Measurements from ENCODE around the gene DENND4A. TPM values are rescaled to one million over a fixed set of nuclear protein-coding genes. Genes with fewer than 3 reads are reported as not detected.
A peak's percentile ranks its signal among the peaks of the same experiment; 100 is the strongest.

DENND4A gene
- total and polyA plus RNA-seq, 10 of the 15 experiments (the other 5 are each of a cell fraction or from before 2014, with no cell fraction given) = 14.2 to 81.8 (median 34.1) TPM

DNA sequence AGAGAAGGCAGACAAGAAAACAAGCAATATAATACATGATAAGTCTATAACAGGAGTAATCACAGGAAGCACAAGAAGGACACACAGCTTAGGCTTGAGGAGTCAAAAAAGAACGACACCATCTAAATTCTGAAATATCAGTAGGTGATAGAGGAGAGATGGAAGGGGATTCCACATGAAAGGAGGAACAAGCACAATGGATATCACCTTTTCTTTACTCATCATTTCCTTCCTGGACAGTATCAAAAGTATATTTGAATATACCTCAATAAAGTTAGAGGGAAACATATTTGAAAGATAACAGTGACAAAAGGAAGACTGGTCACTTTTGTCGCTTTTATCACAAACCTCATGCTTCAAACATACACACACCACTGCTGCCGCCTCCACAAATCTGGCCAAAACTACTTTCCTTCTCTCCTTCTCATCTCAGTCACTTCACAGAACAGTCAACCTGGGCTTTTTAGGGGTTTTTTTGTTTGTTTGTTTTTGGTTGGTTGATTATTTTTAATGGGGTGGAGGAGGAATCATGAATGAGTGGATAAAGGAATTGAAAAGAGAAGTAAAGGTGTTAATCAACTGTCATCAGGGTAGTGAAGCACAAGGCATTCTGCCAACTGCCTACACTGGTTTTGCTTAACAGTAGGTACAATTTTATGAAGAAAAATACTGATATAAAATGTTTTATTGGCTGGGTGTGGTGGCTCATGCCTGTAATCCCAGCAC lies 18.5 kb downstream of the DENND4A start (continued):
- TF ChIP-seq, protein P1, sequence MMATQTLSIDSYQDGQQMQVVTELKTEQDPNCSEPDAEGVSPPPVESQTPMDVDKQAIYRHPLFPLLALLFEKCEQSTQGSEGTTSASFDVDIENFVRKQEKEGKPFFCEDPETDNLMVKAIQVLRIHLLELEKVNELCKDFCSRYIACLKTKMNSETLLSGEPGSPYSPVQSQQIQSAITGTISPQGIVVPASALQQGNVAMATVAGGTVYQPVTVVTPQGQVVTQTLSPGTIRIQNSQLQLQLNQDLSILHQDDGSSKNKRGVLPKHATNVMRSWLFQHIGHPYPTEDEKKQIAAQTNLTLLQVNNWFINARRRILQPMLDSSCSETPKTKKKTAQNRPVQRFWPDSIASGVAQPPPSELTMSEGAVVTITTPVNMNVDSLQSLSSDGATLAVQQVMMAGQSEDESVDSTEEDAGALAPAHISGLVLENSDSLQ (IDR thresholded peaks at IDR 0.05) = peak; percentile 39; the same call in 1 of the 2 replicates
- peak; percentile 46 for TF ChIP-seq RELA (IDR thresholded peaks at IDR 0.05; ENCODE audit: borderline replicate concordance, partially characterized antibody)
- TF ChIP-seq MTA3 (IDR thresholded peaks at IDR 0.05; ENCODE audit: borderline replicate concordance, low read length) = no peak
- peak; percentile 80 for TF ChIP-seq MEF2A (IDR thresholded peaks at IDR 0.05; ENCODE audit: insufficient read depth, low read depth, low read length)
- no peak for TF ChIP-seq SP1 (IDR thresholded peaks at IDR 0.05; ENCODE audit: low read depth, low read length)
- peak; percentile 81; the same call in 1 of the 2 replicates for TF ChIP-seq NBN (IDR thresholded peaks at IDR 0.05)
- 0 out of 3 replicates have a peak, but pooled peaks have one; percentile 27 for TF ChIP-seq POU2F2 (IDR thresholded peaks at IDR 0.05; ENCODE audit: borderline replicate concordance, low read depth, low read length)
- TF ChIP-seq SMC3 (IDR thresholded peaks at IDR 0.05; ENCODE audit: borderline replicate concordance, low read length) = peak; percentile 3; the same call in 1 of the 2 replicates

GRCh38 chr15:65772930-65773329 lies 19.2 kb downstream of the DENND4A start:
- Histone ChIP-seq H3K4me1 (ENCODE audit: control insufficient read depth, insufficient read depth, low read length) (peaks cover 18% of the 10 kb centered on the region), H3K4me2 (ENCODE audit: control insufficient read depth, insufficient read depth) (peak overlapping the region; percentile 19), H3K27ac (ENCODE audit: control insufficient read depth, insufficient read depth) (peak overlapping the region; percentile 84), H3K9ac (ENCODE audit: control insufficient read depth, insufficient read depth, low read length) (peak overlapping the region; percentile 25; the same call in 1 of the 2 replicates), H4K20me1 (ENCODE audit: control insufficient read depth, insufficient read depth) (no peaks in the 10 kb centered on the region), H3K36me3 (ENCODE audit: control insufficient read depth in 2 of 2, insufficient read depth in 2 of 2, low read length in 1 of 2) (no peaks in the 10 kb centered on the region), H3K79me2 (ENCODE audit: control insufficient read depth, insufficient read depth, low read length) (peaks cover 88% of the 10 kb centered on the region), H3K9me3 (replicated peaks; ENCODE audit: control insufficient read depth, insufficient read depth, low read length) (no peaks in the 10 kb centered on the region; the same call in 1 of the 3 replicates), H3K27me3 (replicated peaks in 1 of 2; ENCODE audit: control insufficient read depth in 2 of 2, insufficient read depth in 2 of 2, low read length in 1 of 2) (no peaks in the 10 kb centered on the region), H2AFZ (ENCODE audit: control insufficient read depth, low read depth, low read length) (no peak overlapping the region), H3K4me3 (no peak overlapping the region)
- RAD21 ChIA-PET (ENCODE audit: unreplicated experiment) = interaction anchor here (0.8 kb wide), 1 partner anchor 13 kb away, joined by 6 read pairs; no protein-coding TSS in a partner anchor
- TF ChIP-seq POLR2A (IDR thresholded peaks at IDR 0.05; ENCODE audit: low read depth, low read length) (no peak), RBBP5 (conservative IDR thresholded peaks at IDR 0.05) (no peak), TARDBP (IDR thresholded peaks at IDR 0.05; ENCODE audit: borderline replicate concordance) (no peak), POLR2AphosphoS5 (IDR thresholded peaks at IDR 0.05; ENCODE audit: low read length) (no peak), IKZF1 (conservative IDR thresholded peaks at IDR 0.05) (no peak), NFXL1 (IDR thresholded peaks at IDR 0.05; ENCODE audit: borderline replicate concordance) (no peak)
- TF ChIP-seq, protein P2, sequence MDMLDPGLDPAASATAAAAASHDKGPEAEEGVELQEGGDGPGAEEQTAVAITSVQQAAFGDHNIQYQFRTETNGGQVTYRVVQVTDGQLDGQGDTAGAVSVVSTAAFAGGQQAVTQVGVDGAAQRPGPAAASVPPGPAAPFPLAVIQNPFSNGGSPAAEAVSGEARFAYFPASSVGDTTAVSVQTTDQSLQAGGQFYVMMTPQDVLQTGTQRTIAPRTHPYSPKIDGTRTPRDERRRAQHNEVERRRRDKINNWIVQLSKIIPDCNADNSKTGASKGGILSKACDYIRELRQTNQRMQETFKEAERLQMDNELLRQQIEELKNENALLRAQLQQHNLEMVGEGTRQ (IDR thresholded peaks at IDR 0.05; ENCODE audit: borderline replicate concordance, low read depth, low read length) = no peak
- WGBS (ENCODE audit: insufficient coverage, insufficient replicate concordance, low lambda C conversion rate, missing lambda C conversion rate) = 52% methylated on average over 2 of the region's 2 CpGs
- in situ Hi-C loops (cut with MboI) (no loop called here), intact Hi-C loops (cut with micrococcal nuclease; ENCODE audit: unreplicated experiment) (loop anchor here (5.0 kb wide), 1 partner anchor 49 kb away; no protein-coding TSS in a partner anchor)
- DNase-seq (ENCODE audit: low read depth, low spot score) = no peak
- FAIRE-seq = no peak
- POLR2A ChIA-PET = interaction anchor here (0.6 to 2.3 kb wide), 11 partner anchors 9 to 254 kb away, joined by 3 to 9 read pairs (median 4); partner anchors contain the start of gene DENND4A
- CTCF ChIA-PET = interaction anchor here (1.3 to 1.9 kb wide), 2 partner anchors 21 to 45 kb away, joined by 3 to 6 read pairs; no protein-coding TSS in a partner anchor
- BruUV-seq (replicated peaks) = no TSS peak
- SMC1A ChIA-PET (ENCODE audit: uncharacterized antibody, unreplicated experiment) = interaction anchor here (0.8 to 3.0 kb wide), 7 partner anchors 10 to 65 kb away, joined by 3 to 12 read pairs (median 6); no protein-coding TSS in a partner anchor
- ATAC-seq = peak; percentile 9

Measured in GM12878 (cell line).